ENCODE data around the gene PPM1A. TPM values are rescaled to one million over a fixed set of nuclear protein-coding genes. Genes with fewer than 3 reads are reported as not detected.
"Not testable (repeated sequence)": the region's sequence is repeated elsewhere in the genome, so short reads cannot be mapped to it uniquely, and the experiment has no call there.

PPM1A gene
- total RNA-seq, 2 donors from 2014 or later = 63.0 to 126 TPM

DNA sequence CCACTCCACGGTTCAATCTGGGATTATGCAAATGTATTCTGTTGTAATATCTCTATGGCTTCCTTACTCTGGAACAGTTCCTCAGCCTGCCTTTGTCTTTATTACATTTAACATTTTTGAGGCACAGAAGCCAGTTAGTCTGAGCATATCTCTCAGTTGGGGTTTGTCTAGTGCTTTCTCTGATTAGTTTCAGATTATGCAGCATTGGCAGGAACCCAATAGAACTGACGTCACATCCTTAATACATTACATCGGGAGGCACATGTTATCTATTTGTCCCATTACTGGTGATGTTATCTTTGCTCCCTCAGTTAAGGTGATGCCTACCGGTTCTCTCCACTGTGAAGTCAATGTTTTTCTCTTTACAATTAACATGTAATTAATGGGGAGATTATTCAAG is 62.4 kb downstream of the PPM1A start:
- DNase-seq = no peak
- intact Hi-C loops (cut with DNase I) = no loop called here

GRCh38 chr14:60313093-60313492 is 64.1 kb downstream of the PPM1A start:
- intact Hi-C loops (cut with DNase I) = no loop called here

More for the DNA sequence above, 62.4 kb downstream of the PPM1A start:
- Histone ChIP-seq H3K36me3 (no peaks in the 10 kb centered on the region), H3K9ac (ENCODE audit: low read depth in 2 of 2, low read length in 2 of 2) (no peak overlapping the region), H3K27ac (no peak overlapping the region), H3K4me1 (no peaks in the 10 kb centered on the region), H3K4me3 (no peak overlapping the region), H3K9me3 (no peaks in the 10 kb centered on the region), H3K27me3 (no peaks in the 10 kb centered on the region)
- TF ChIP-seq, protein P1, sequence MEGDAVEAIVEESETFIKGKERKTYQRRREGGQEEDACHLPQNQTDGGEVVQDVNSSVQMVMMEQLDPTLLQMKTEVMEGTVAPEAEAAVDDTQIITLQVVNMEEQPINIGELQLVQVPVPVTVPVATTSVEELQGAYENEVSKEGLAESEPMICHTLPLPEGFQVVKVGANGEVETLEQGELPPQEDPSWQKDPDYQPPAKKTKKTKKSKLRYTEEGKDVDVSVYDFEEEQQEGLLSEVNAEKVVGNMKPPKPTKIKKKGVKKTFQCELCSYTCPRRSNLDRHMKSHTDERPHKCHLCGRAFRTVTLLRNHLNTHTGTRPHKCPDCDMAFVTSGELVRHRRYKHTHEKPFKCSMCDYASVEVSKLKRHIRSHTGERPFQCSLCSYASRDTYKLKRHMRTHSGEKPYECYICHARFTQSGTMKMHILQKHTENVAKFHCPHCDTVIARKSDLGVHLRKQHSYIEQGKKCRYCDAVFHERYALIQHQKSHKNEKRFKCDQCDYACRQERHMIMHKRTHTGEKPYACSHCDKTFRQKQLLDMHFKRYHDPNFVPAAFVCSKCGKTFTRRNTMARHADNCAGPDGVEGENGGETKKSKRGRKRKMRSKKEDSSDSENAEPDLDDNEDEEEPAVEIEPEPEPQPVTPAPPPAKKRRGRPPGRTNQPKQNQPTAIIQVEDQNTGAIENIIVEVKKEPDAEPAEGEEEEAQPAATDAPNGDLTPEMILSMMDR (IDR thresholded peaks at IDR 0.05) = no peak

DNA sequence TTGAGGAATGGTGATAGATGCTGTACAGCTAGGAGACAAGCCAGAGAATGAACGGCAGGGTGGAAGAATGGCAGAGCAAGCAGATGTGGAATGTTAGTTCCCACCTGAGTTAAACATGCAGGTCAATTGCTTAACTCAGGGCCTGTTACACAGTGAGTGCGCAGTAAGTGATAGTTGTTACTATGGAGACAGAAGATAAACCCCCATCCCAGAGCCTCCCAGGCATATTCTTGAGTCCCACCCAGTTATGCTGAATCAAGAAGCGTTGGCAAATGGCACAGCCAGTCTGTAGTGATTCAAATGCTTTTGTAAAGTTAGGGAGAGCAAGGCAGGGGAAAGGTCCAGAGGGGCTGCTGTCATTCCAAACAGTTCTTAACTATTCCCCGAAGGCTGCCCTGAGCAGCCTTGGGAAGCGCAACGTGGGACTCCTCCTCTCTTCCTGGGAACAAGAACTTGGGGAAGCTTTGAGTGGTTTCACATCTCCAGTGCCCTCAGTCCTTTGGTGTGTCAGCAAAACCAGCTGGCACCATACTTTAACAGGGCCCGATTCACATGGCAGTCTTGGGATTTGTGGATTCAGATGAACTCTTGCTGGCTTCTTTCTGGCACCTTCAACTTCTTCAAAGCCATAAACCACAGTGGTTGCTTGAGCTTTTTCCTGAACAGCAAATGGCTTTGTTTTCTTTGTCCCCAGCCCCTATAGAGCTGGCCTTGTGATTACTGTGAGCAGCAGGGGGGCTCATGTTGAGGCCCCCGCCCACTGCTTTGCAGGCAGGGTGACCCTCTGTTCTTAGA is 66.4 kb downstream of the PPM1A start:
- no peaks in the 10 kb centered on the region for H3K4me1 ChIP-seq
- H3K27me3 ChIP-seq = no peaks in the 10 kb centered on the region
- H3K9me3 ChIP-seq = no peaks in the 10 kb centered on the region
- no peak overlapping the region for H3K4me3 ChIP-seq
- no peak overlapping the region for H3K27ac ChIP-seq
- intact Hi-C loops (cut with DNase I) = no loop called here
- H3K36me3 ChIP-seq = no peaks in the 10 kb centered on the region
- no peak for DNase-seq
- no peak overlapping the region for H3K9ac ChIP-seq (ENCODE audit: low read depth in 2 of 2, low read length in 2 of 2)
- TF ChIP-seq, protein P1 (IDR thresholded peaks at IDR 0.05) = no peak

More at GRCh38 chr14:60313093-60313492, 64.1 kb downstream of the PPM1A start:
- H3K36me3 ChIP-seq = no peaks in the 10 kb centered on the region
- no peak overlapping the region for H3K4me3 ChIP-seq
- H3K9ac ChIP-seq (ENCODE audit: low read depth in 2 of 2, low read length in 2 of 2) = no peak overlapping the region
- H3K27ac ChIP-seq = no peak overlapping the region
- H3K9me3 ChIP-seq = no peaks in the 10 kb centered on the region
- no peaks in the 10 kb centered on the region for H3K27me3 ChIP-seq
- DNase-seq = no peak
- no peaks in the 10 kb centered on the region for H3K4me1 ChIP-seq
- TF ChIP-seq, protein P1 (IDR thresholded peaks at IDR 0.05) = no peak

DNA sequence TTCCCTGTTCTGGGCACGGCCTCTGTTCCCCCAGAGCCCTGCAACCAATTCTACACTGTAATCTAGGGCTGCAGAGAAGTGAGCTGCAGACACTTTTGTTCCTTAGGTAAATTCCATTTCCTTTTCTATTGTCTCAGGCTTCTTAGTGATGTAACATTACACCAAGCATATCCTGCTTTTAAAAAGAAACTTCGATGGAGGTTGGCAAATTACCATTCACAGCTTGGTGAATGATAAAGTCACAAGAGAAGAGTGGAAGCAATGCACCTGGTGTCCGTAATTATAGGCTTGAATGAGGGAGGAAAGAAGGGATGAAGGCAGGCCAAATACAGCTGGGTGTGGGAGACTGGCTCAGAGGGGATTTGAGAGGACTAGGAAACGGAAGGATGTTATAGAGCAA is 68.6 kb downstream of the PPM1A start:
- TF ChIP-seq, protein P1 (IDR thresholded peaks at IDR 0.05) = no peak
- DNase-seq = no peak

GRCh38 chr14:60320860-60321259 is 71.8 kb downstream of the PPM1A start:
- H3K4me3 ChIP-seq; H3K9me3 ChIP-seq; H3K27me3 ChIP-seq; H3K4me1 ChIP-seq; H3K9ac ChIP-seq (ENCODE audit: low read depth in 2 of 2, low read length in 2 of 2); DNase-seq; H3K27ac ChIP-seq; intact Hi-C loops (cut with DNase I); H3K36me3 ChIP-seq: not testable (repeated sequence)

More for the DNA sequence above, 68.6 kb downstream of the PPM1A start:
- no peak overlapping the region for H3K4me3 ChIP-seq
- no peak overlapping the region for H3K27ac ChIP-seq
- no peaks in the 10 kb centered on the region for H3K36me3 ChIP-seq
- intact Hi-C loops (cut with DNase I) = no loop called here
- no peaks in the 10 kb centered on the region for H3K9me3 ChIP-seq
- no peaks in the 10 kb centered on the region for H3K4me1 ChIP-seq
- H3K27me3 ChIP-seq = no peaks in the 10 kb centered on the region
- no peak overlapping the region for H3K9ac ChIP-seq (ENCODE audit: low read depth in 2 of 2, low read length in 2 of 2)

- H3K4me3 ChIP-seq = no peak overlapping the region
- no peaks in the 10 kb centered on the region for H3K4me1 ChIP-seq
- TF ChIP-seq, protein P1 (IDR thresholded peaks at IDR 0.05) = no peak
- intact Hi-C loops (cut with DNase I) = no loop called here
- no peak for DNase-seq
- no peak overlapping the region for H3K27ac ChIP-seq
- H3K9me3 ChIP-seq = no peaks in the 10 kb centered on the region
- H3K9ac ChIP-seq (ENCODE audit: low read depth in 2 of 2, low read length in 2 of 2) = no peak overlapping the region
- no peaks in the 10 kb centered on the region for H3K27me3 ChIP-seq
- H3K36me3 ChIP-seq = no peaks in the 10 kb centered on the region
Measured at GRCh38 chr14:60323199-60323896, 74.3 kb downstream of the PPM1A start.

Data from colonic mucosa (tissue), 4 donors.